ENCODE results near the gene STXBP1. TPM values are rescaled to one million over a fixed set of nuclear protein-coding genes. Genes with fewer than 3 reads are reported as not detected.

STXBP1 gene
- 35.1 and 44.0 TPM in 2 replicates for total RNA-seq (2021)
- percentile 54 among the genes with signal in this experiment for Bru-seq, nascent RNA
- percentile 56 among the genes with signal in this experiment for BruChase-seq, experiment 1, labeled RNA remaining after a 2-hour chase
- percentile 64 among the genes with signal in this experiment for BruChase-seq, experiment 2, labeled RNA remaining after a 6-hour chase
- long read RNA-seq, transcript STXBP1-201 (19 exons, 3,765 nt): major isoform, 19 of 40 reads
- long read RNA-seq, partial matches to known transcripts: 10 of 40 reads
- long read RNA-seq, other reads (novel, unspliced or antisense): 9 of 40 reads

DNA sequence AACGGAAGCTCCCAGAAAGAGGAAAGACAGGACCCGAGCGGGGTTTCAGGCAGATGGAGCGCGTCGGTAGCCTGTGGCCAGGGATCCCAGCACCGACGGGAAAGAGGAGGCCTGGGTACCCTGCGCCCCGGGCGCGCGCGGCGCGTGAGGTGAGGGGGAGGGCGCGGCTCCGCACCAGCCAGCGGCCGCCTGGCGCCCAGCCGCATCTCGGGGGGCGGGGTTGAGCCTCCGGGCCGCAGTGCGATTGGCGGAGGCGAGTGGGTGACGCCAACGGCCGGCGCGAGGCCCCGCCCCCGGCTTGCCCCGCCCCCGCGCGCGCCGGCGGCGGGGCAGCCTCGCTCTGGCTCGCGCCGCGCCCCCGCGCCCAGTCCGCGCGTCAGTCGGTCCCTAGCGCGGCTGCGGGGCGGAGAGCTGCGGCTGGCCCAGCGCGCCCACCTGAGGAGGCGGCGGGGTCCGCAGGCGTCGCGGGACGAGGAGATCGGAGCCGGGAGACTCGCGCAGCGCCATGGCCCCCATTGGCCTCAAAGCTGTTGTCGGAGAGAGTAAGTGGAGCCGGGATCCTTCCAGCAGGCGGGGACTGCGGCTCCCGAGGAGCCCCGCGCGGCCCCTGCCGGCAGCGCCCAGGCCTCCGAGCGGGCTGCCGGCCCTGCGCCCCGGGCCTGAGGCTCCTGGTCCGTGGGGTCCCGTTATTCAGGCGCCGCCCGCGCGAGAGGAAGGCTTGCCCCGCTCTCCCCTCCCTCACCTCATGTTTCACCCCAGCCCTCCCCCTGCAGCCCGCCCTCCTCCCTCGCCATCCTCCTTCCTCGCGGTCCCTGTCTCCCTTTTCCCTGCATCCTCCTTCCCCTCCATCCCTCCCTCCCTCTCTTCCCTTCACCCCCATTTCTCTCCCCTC is at the start of gene STXBP1:
Gene STXBP1 (plus strand): TSS at position 379 of the 892 bp plus-strand sequence. CDS start 127 bp downstream, at position 506.
- Histone ChIP-seq H3K4me1 (replicated peaks; ENCODE audit: insufficient read depth) (peaks cover 40% of the 10 kb centered on the region), H3F3A (ENCODE audit: insufficient read depth, low read depth) (peaks cover 10% of the 10 kb centered on the region), H3K4me3 (peak within 1 kb of the TSS; percentile 68), H3K9me3 (ENCODE audit: insufficient read depth, low read depth) (no peaks in the 10 kb centered on the region), H3K27me3 (ENCODE audit: insufficient read depth, low read depth) (no peaks in the 10 kb centered on the region), H3K27ac (no peak within 1 kb of the TSS), H3K36me3 (ENCODE audit: low read depth) (no peaks in the 10 kb centered on the region), H2AFZ (peak within 1 kb of the TSS; percentile 90), H3K9me2 (ENCODE audit: insufficient read depth) (no peaks in the 10 kb centered on the region), H3K79me2 (ENCODE audit: low read depth) (no peaks in the 10 kb centered on the region), H4K20me1 (ENCODE audit: insufficient read depth) (no peaks in the 10 kb centered on the region), H3K4me2 (peak within 1 kb of the TSS; percentile 97)
- CTCF ChIA-PET: interaction anchor here (0.6 to 1.4 kb wide), 2 partner anchors 123 to 396 kb away, joined by 3 to 5 read pairs; partner anchors contain the start of gene TOR2A
- POLR2A ChIA-PET (ENCODE audit: unreplicated experiment): interaction anchor here (0.6 to 0.7 kb wide), 2 partner anchors 216 to 499 kb away, joined by 4 read pairs; no protein-coding TSS in a partner anchor
- no TSS peak for BruUV-seq (replicated peaks)
- intact Hi-C loops (cut with micrococcal nuclease; ENCODE audit: unreplicated experiment): loop anchor here (2.0 to 10.0 kb wide), 3 partner anchors 73 to 123 kb away; partner anchors contain the start of gene TOR2A
- TF ChIP-seq, protein P1, sequence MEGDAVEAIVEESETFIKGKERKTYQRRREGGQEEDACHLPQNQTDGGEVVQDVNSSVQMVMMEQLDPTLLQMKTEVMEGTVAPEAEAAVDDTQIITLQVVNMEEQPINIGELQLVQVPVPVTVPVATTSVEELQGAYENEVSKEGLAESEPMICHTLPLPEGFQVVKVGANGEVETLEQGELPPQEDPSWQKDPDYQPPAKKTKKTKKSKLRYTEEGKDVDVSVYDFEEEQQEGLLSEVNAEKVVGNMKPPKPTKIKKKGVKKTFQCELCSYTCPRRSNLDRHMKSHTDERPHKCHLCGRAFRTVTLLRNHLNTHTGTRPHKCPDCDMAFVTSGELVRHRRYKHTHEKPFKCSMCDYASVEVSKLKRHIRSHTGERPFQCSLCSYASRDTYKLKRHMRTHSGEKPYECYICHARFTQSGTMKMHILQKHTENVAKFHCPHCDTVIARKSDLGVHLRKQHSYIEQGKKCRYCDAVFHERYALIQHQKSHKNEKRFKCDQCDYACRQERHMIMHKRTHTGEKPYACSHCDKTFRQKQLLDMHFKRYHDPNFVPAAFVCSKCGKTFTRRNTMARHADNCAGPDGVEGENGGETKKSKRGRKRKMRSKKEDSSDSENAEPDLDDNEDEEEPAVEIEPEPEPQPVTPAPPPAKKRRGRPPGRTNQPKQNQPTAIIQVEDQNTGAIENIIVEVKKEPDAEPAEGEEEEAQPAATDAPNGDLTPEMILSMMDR (conservative IDR thresholded peaks at IDR 0.05): no peak
- no peak for TF ChIP-seq EZH2 (IDR thresholded peaks at IDR 0.05; ENCODE audit: low read depth)
- DNase-seq: peak in 1 of 2 experiments; percentile 95

DNA sequence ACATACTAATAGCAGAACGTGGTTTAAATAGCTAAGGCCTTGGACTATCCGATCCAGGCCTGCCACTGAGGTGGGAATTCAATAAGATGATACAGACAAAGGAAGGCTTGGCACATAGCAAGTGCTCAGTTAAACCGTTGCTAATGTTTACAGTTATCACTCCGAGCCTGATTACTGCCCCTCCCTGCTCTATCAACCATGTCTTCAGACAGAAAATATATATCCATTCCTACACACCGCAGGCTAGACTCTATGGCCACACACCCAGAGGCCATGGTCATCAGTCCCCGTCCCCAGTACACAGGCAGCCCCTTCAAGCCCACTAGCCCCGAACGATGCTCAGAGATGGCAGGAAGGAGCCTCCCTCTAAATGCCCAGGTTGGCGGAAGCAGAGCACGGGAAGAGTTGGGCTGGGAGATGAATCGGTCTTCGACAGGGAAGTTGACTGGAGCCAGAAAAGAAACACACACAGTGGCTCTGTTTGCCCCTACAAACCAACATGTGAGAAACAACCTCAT is 49.7 kb upstream of the STXBP1 start:
- Histone ChIP-seq H3F3A (ENCODE audit: insufficient read depth, low read depth) (peaks cover 78% of the 10 kb centered on the region), H4K20me1 (ENCODE audit: insufficient read depth) (peaks cover 17% of the 10 kb centered on the region), H3K4me2 (peak overlapping the region; percentile 39), H3K27ac (peak overlapping the region; percentile 84), H3K27me3 (ENCODE audit: insufficient read depth, low read depth) (no peaks in the 10 kb centered on the region), H3K9me2 (ENCODE audit: insufficient read depth) (no peaks in the 10 kb centered on the region), H2AFZ (no peak overlapping the region), H3K36me3 (ENCODE audit: low read depth) (peaks cover 28% of the 10 kb centered on the region), H3K4me3 (no peak overlapping the region; the same call in 1 of the 2 replicates), H3K79me2 (ENCODE audit: low read depth) (peaks cover 93% of the 10 kb centered on the region), H3K4me1 (replicated peaks; ENCODE audit: insufficient read depth) (peaks cover 93% of the 10 kb centered on the region), H3K9me3 (ENCODE audit: insufficient read depth, low read depth) (no peaks in the 10 kb centered on the region)
- no peak for DNase-seq
- no peak for TF ChIP-seq EZH2 (IDR thresholded peaks at IDR 0.05; ENCODE audit: low read depth)
- TF ChIP-seq, protein P1 (conservative IDR thresholded peaks at IDR 0.05): no peak
- BruUV-seq (replicated peaks): TSS peak; percentile 60
- intact Hi-C loops (cut with micrococcal nuclease; ENCODE audit: unreplicated experiment): no loop called here
- ChIA-PET CTCF (interaction anchor here (1.0 to 1.3 kb wide), 2 partner anchors 12 to 22 kb away, joined by 6 to 7 read pairs; no protein-coding TSS in a partner anchor), POLR2A (ENCODE audit: unreplicated experiment) (interaction anchor here (0.6 to 1.3 kb wide), 11 partner anchors 11 to 532 kb away, joined by 3 to 36 read pairs (median 5); partner anchors contain the start of gene SLC2A8)

GRCh38 chr9:127562841-127563401 is 49.2 kb upstream of the STXBP1 start:
- Histone ChIP-seq H3K36me3 (ENCODE audit: low read depth) (peaks cover 28% of the 10 kb centered on the region), H3K9me3 (ENCODE audit: insufficient read depth, low read depth) (no peaks in the 10 kb centered on the region), H3K27ac (peak overlapping the region; percentile 84), H4K20me1 (ENCODE audit: insufficient read depth) (peaks cover 17% of the 10 kb centered on the region), H3K4me3 (no peak overlapping the region; the same call in 1 of the 2 replicates), H3F3A (ENCODE audit: insufficient read depth, low read depth) (peaks cover 80% of the 10 kb centered on the region), H2AFZ (no peak overlapping the region), H3K79me2 (ENCODE audit: low read depth) (peaks cover 93% of the 10 kb centered on the region), H3K4me2 (peak overlapping the region; percentile 39), H3K4me1 (replicated peaks; ENCODE audit: insufficient read depth) (peaks cover 87% of the 10 kb centered on the region), H3K27me3 (ENCODE audit: insufficient read depth, low read depth) (no peaks in the 10 kb centered on the region), H3K9me2 (ENCODE audit: insufficient read depth) (no peaks in the 10 kb centered on the region)
- BruUV-seq (replicated peaks): no TSS peak
- ChIA-PET POLR2A (ENCODE audit: unreplicated experiment) (no interaction called here), CTCF (no interaction called here)
- no peak for TF ChIP-seq EZH2 (IDR thresholded peaks at IDR 0.05; ENCODE audit: low read depth)
- TF ChIP-seq, protein P1 (conservative IDR thresholded peaks at IDR 0.05): no peak
- peak in 1 of 2 experiments; percentile 50 for DNase-seq
- intact Hi-C loops (cut with micrococcal nuclease; ENCODE audit: unreplicated experiment): no loop called here
